Gastroesophageal sphincter (tissue), 4 donors: ENCODE results near the gene GASK1A. TPM values are rescaled to one million over a fixed set of nuclear protein-coding genes. Genes with fewer than 3 reads are reported as not detected.

Experiments used
- ATAC-seq: fragments of 150-250 bp; one replicate; pipeline ENCODE4 v1.9.1; 2016; ENCODE audit warnings: mild to moderate bottlenecking, moderate library complexity
- H3K27ac ChIP-seq, 4 donors: fragments of 200-600 bp; sonication (generic) in 3 of 4; 1 replicate in 3 of 4; 2 replicates in 1 of 4; pipeline ENCODE4 v1.5.1; 2016 to 2019
- H3K27me3 ChIP-seq: fragments of 200-600 bp; sonication (generic); one replicate; pipeline ENCODE4 v1.5.1; 2019
- H3K36me3 ChIP-seq, 2 donors: fragments of 200-600 bp; sonication (generic); one replicate each; pipeline ENCODE4 v1.5.1; 2019; ENCODE audit warnings: control low read depth in 1 of 2
- H3K4me1 ChIP-seq, 3 donors: fragments of 200-600 bp; sonication (generic); 1 replicate in 2 of 3; 2 replicates in 1 of 3; pipeline ENCODE4 v1.5.1; 2016 to 2019; ENCODE audit warnings: control low read depth in 2 of 3
- H3K4me3 ChIP-seq, 2 donors: fragments of 200-600 bp; sonication (generic); one replicate each; pipeline ENCODE4 v1.5.1; 2019; ENCODE audit warnings: mild to moderate bottlenecking in 1 of 2, moderate library complexity in 1 of 2
- H3K9me3 ChIP-seq, 3 donors: fragments of 200-600 bp; sonication (generic); one replicate each; pipeline ENCODE4 v1.5.1; 2017 to 2019; ENCODE audit warnings: control low read depth in 2 of 3
- CTCF ChIP-seq, 4 experiments: fragments of 200-600 bp in 2 of 4; fragments of 450-650 bp in 2 of 4; sonication (generic) in 1 of 4; IDR thresholded peaks; one replicate each; pipeline ENCODE4 v1.5.1; 2017 to 2019; ENCODE audit warnings: antibody characterized with exemption in 4 of 4, mild to moderate bottlenecking in 2 of 4, moderate library complexity in 2 of 4
- EP300 ChIP-seq: sonication (generic); formaldehyde crosslinking; IDR thresholded peaks from one replicate; pipeline ENCODE4 v1.6.1; 2017; ENCODE audit warnings: antibody characterized with exemption, mild to moderate bottlenecking
- POLR2A ChIP-seq, 2 donors: fragments of 450-650 bp; IDR thresholded peaks; one replicate each; pipeline ENCODE4 v1.6.1; 2017; ENCODE audit warnings: antibody characterized with exemption in 2 of 2, mild to moderate bottlenecking in 2 of 2, moderate library complexity in 1 of 2
- POLR2AphosphoS5 ChIP-seq: sonication (generic); formaldehyde crosslinking; IDR thresholded peaks from one replicate; pipeline ENCODE4 v1.6.1; 2017; ENCODE audit warnings: antibody characterized with exemption
- WGBS, 2 donors: methylation state at CpG; one replicate each; pipeline ENCODE4 v1.1.5; 2018; ENCODE audit warnings: low coverage in 1 of 2; 5-methylcytosine and 5-hydroxymethylcytosine counted together
- total RNA-seq, 4 donors: library from RNA; depleted of rRNA; stranded (reverse); fragments of >200 nt; gene quantifications; one replicate each; pipeline ENCODE4 v1.1.0, GENCODE V29; 2016

The GASK1A gene
- total RNA-seq, 4 donors from 2014 or later = 11.5 to 49.3 (median 24.2) TPM

GRCh38 chr3:43104660-43105595, 125.8 kb downstream of the GASK1A start:
- no peaks in the 10 kb centered on the region for H3K36me3 ChIP-seq
- TF ChIP-seq POLR2AphosphoS5 (no peak), EP300 (no peak), POLR2A (IDR thresholded peaks at IDR 0.05) (no peak), CTCF (IDR thresholded peaks at IDR 0.05) (no peak)
- H3K27me3 ChIP-seq = no peaks in the 10 kb centered on the region
- whole genome bisulfite sequencing, 2 donors = 66 to 80% methylated on average over 2 to 12 of the region's 33 CpGs
- peaks cover 0 to 44% (median 2%) of the 10 kb centered on the region in 3 donors for H3K4me1 ChIP-seq
- H3K27ac ChIP-seq = peak overlapping the region; percentile 57 to 85 (median 74)
- H3K9me3 ChIP-seq = no peaks in the 10 kb centered on the region
- H3K4me3 ChIP-seq = peak overlapping the region; percentile 97 to 99
- ATAC-seq = peak; percentile 1

GRCh38 chr3:43105596-43106292, 126.6 kb downstream of the GASK1A start, which contains the start of gene POMGNT2:
Gene POMGNT2 (minus strand): TSS chr3:43106079. CDS start chr3:43081431, 24,648 bp downstream.
- H3K27ac ChIP-seq = peak within 1 kb of the TSS; percentile 57 to 85 (median 74)
- no peaks in the 10 kb centered on the region for H3K9me3 ChIP-seq
- H3K36me3 ChIP-seq = no peaks in the 10 kb centered on the region
- no peak for TF ChIP-seq EP300
- TF ChIP-seq POLR2AphosphoS5 = peak; percentile 30
- TF ChIP-seq POLR2A (IDR thresholded peaks at IDR 0.05) = peak; percentile 69 to 71
- peak in 2 of 4 experiments; percentile 24 to 45 for TF ChIP-seq CTCF (IDR thresholded peaks at IDR 0.05)
- no peaks in the 10 kb centered on the region for H3K27me3 ChIP-seq
- ATAC-seq = peak; percentile 97
- peaks cover 0 to 44% (median 2%) of the 10 kb centered on the region in 3 donors for H3K4me1 ChIP-seq
- 0% methylated on average over 8 of the region's 71 CpGs; no CpG with 5 or more reads in 1 of the 2 donors for WGBS, 2 donors
- peak within 1 kb of the TSS; percentile 97 to 99 for H3K4me3 ChIP-seq

- WGBS, 2 donors = 10 to 11% methylated on average over 6 of the region's 6 CpGs
- H3K27ac ChIP-seq = peak overlapping the region in 2 of 4 donors; percentile 81 to 85
Measured at GRCh38 chr3:43106293-43106628, 127.2 kb downstream of the GASK1A start.

More at GRCh38 chr3:43106293-43106628, 127.2 kb downstream of the GASK1A start:
- H3K4me1 ChIP-seq = peaks cover 0 to 44% (median 2%) of the 10 kb centered on the region in 3 donors
- no peaks in the 10 kb centered on the region for H3K36me3 ChIP-seq
- ATAC-seq = peak; percentile 17
- peak overlapping the region; percentile 97 to 99 for H3K4me3 ChIP-seq
- no peaks in the 10 kb centered on the region for H3K9me3 ChIP-seq
- no peaks in the 10 kb centered on the region for H3K27me3 ChIP-seq
- TF ChIP-seq POLR2A (IDR thresholded peaks at IDR 0.05) = no peak
- no peak for TF ChIP-seq CTCF (IDR thresholded peaks at IDR 0.05)
- no peak for TF ChIP-seq POLR2AphosphoS5
- TF ChIP-seq EP300 = no peak

Other genes with a start within 250 kb of the GASK1A start
- gene CCDC13, start 206.1 kb upstream of the GASK1A start, total RNA-seq = 1 to 10 TPM; 2.8 to 7.4 (median 5.6) TPM
- 100 to 1,000 TPM; 173 to 657 (median 393) TPM for gene HIGD1A, start 174.8 kb upstream of the GASK1A start, total RNA-seq
- gene ACKR2, start 169.9 kb upstream of the GASK1A start, total RNA-seq = 1 to 10 TPM; 5.9 to 9.3 (median 7.4) TPM
- gene CYP8B1, start 103.4 kb upstream of the GASK1A start, total RNA-seq = not detected
- gene ZNF662, start 73.2 kb upstream of the GASK1A start, total RNA-seq = 10 to 100 TPM in 2 of 4 donors, 1 to 10 TPM in 2; 4.3 to 18.2 (median 10.3) TPM
- 10 to 100 TPM; 23.9 to 39.7 (median 34.9) TPM for gene POMGNT2, start 126.8 kb downstream of the GASK1A start, total RNA-seq